EH (cell line): ENCODE results near the gene SPTLC2.

Source experiments
- DNase-seq: peaks from one replicate; pipeline ENCODE4 v3.0.0-alpha.2; 2015; ENCODE audit warnings: low read depth

Gene SPTLC2

GRCh38 chr14:77623201-77623600 is 6.8 kb upstream of the SPTLC2 start:
- DNase-seq: no peak

- no peak for DNase-seq
Observed at GRCh38 chr14:77622366-77622961, 6.0 kb upstream of the SPTLC2 start.

- DNase-seq: no peak
Observed at GRCh38 chr14:77620222-77620870, 3.9 kb upstream of the SPTLC2 start.

- no peak for DNase-seq
Observed at GRCh38 chr14:77618381-77618970, 2.0 kb upstream of the SPTLC2 start.

GRCh38 chr14:77616133-77616453 is 344 bp downstream of the SPTLC2 start:
- DNase-seq: no peak

GRCh38 chr14:77615361-77616132 is 890 bp downstream of the SPTLC2 start:
- peak; percentile 57 for DNase-seq

- DNase-seq: no peak
Observed at GRCh38 chr14:77613201-77613600, 3.2 kb downstream of the SPTLC2 start.

- peak; percentile 84 for DNase-seq
Observed at GRCh38 chr14:77612011-77612620, 4.3 kb downstream of the SPTLC2 start.

GRCh38 chr14:77610553-77610952 is 5.9 kb downstream of the SPTLC2 start:
- no peak for DNase-seq

- no peak for DNase-seq
Observed at GRCh38 chr14:77609922-77610321, 6.5 kb downstream of the SPTLC2 start.

- no peak for DNase-seq
Observed at GRCh38 chr14:77607741-77608302, 8.6 kb downstream of the SPTLC2 start.

GRCh38 chr14:77605392-77605972 is 11.0 kb downstream of the SPTLC2 start:
- no peak for DNase-seq

- peak; percentile 27 for DNase-seq
Observed at GRCh38 chr14:77603654-77604255, 12.7 kb downstream of the SPTLC2 start.

- DNase-seq: no peak
Observed at GRCh38 chr14:77603031-77603430, 13.4 kb downstream of the SPTLC2 start.

GRCh38 chr14:77601846-77602619 is 14.4 kb downstream of the SPTLC2 start:
- DNase-seq: peak; percentile 62

GRCh38 chr14:77599889-77600288 is 16.5 kb downstream of the SPTLC2 start:
- peak; percentile 57 for DNase-seq

GRCh38 chr14:77598366-77599070 is 17.9 kb downstream of the SPTLC2 start:
- no peak for DNase-seq

- DNase-seq: peak; percentile 74
Observed at GRCh38 chr14:77593501-77593961, 22.9 kb downstream of the SPTLC2 start.

- DNase-seq: no peak
Observed at GRCh38 chr14:77590845-77591485, 25.5 kb downstream of the SPTLC2 start.
